H9 (cell line): ENCODE data around the gene ST6GALNAC3. TPM values are rescaled to one million over a fixed set of nuclear protein-coding genes. Genes with fewer than 3 reads are reported as not detected.
A peak's percentile ranks its signal among the peaks of the same experiment; 100 is the strongest.

ENCODE experiments used
- DNase-seq: peaks from one replicate; pipeline ENCODE4 v3.0.0-alpha.2; 2017
- H2AFZ ChIP-seq: one replicate; pipeline ENCODE4 v1.6.1; 2013; ENCODE audit warnings: mild to moderate bottlenecking, low read length, control low read depth, moderate library complexity
- H2AK5ac ChIP-seq: 2 replicates; pipeline ENCODE4 v1.6.1; 2013; ENCODE audit warnings: low read length, control low read depth, mixed read lengths; ENCODE audit not compliant: insufficient read length
- H2BK120ac ChIP-seq: one replicate; pipeline ENCODE4 v1.6.1; 2013; ENCODE audit warnings: low read depth, mild to moderate bottlenecking, low read length, control low read depth, inconsistent platforms; ENCODE audit not compliant: poor library complexity, severe bottlenecking
- H2BK12ac ChIP-seq: 2 replicates; pipeline ENCODE4 v1.6.1; 2013; ENCODE audit warnings: low read length, control low read depth, mixed read lengths, low read depth; ENCODE audit not compliant: insufficient read length
- H2BK15ac ChIP-seq: 2 replicates; pipeline ENCODE4 v1.6.1; 2013; ENCODE audit warnings: low read depth, low read length, control low read depth
- H2BK20ac ChIP-seq: one replicate; pipeline ENCODE4 v1.6.1; 2013; ENCODE audit warnings: low read depth, mild to moderate bottlenecking, low read length, control low read depth, inconsistent platforms; ENCODE audit not compliant: poor library complexity, severe bottlenecking
- H2BK5ac ChIP-seq: 2 replicates; pipeline ENCODE4 v1.6.1; 2013; ENCODE audit warnings: low read length, control low read depth, mixed read lengths; ENCODE audit not compliant: insufficient read length
- H3K14ac ChIP-seq: 2 replicates; pipeline ENCODE4 v1.6.1; 2013; ENCODE audit warnings: low read length, control low read depth; ENCODE audit not compliant: insufficient read depth
- H3K18ac ChIP-seq: 2 replicates; pipeline ENCODE4 v1.6.1; 2013; ENCODE audit warnings: low read depth, mild to moderate bottlenecking, mixed read lengths, low read length, control low read depth; ENCODE audit not compliant: insufficient read length
- H3K23ac ChIP-seq: 2 replicates; pipeline ENCODE4 v1.6.1; 2013; ENCODE audit warnings: low read length, control low read depth, mixed read lengths, low read depth; ENCODE audit not compliant: insufficient read length
- H3K23me2 ChIP-seq: 2 replicates; pipeline ENCODE4 v1.6.1; 2013; ENCODE audit warnings: low read depth, mild to moderate bottlenecking, mixed read lengths, low read length, control low read depth; ENCODE audit not compliant: insufficient read length, poor library complexity, severe bottlenecking
- H3K27ac ChIP-seq: 2 replicates; pipeline ENCODE4 v1.5.1; 2013; ENCODE audit warnings: low read length, control low read depth, mixed read lengths, low read depth; ENCODE audit not compliant: insufficient read length
- H3K27me3 ChIP-seq: 2 replicates; pipeline ENCODE4 v1.6.1; 2013; ENCODE audit warnings: low read length, control low read depth, inconsistent platforms; ENCODE audit not compliant: insufficient read depth
- H3K4ac ChIP-seq: 2 replicates; pipeline ENCODE4 v1.6.1; 2013; ENCODE audit warnings: low read depth, mild to moderate bottlenecking, control low read depth, inconsistent platforms, low read length, moderate library complexity
- H3K4me1 ChIP-seq: 2 replicates; pipeline ENCODE4 v1.6.1; 2013; ENCODE audit warnings: low read length, control low read depth, inconsistent platforms; ENCODE audit not compliant: insufficient read depth
- H3K4me2 ChIP-seq: 2 replicates; pipeline ENCODE4 v1.6.1; 2013; ENCODE audit warnings: low read length, control low read depth, mixed read lengths; ENCODE audit not compliant: insufficient read length, insufficient read depth
- H3K56ac ChIP-seq: 2 replicates; pipeline ENCODE4 v1.6.1; 2013; ENCODE audit warnings: low read depth, mild to moderate bottlenecking, mixed read lengths, low read length, control low read depth; ENCODE audit not compliant: insufficient read length
- H3K79me1 ChIP-seq: 2 replicates; pipeline ENCODE4 v1.6.1; 2013; ENCODE audit warnings: low read depth, mild to moderate bottlenecking, moderate library complexity, low read length, control low read depth, inconsistent platforms; ENCODE audit not compliant: insufficient read depth, poor library complexity, severe bottlenecking
- H3K79me2 ChIP-seq: 2 replicates; pipeline ENCODE4 v1.6.1; 2013; ENCODE audit warnings: low read length, control low read depth, inconsistent platforms; ENCODE audit not compliant: insufficient read depth
- H3K9ac ChIP-seq: 2 replicates; pipeline ENCODE4 v1.6.1; 2013; ENCODE audit warnings: low read length, control low read depth, mixed read lengths; ENCODE audit not compliant: insufficient read length; ENCODE audit errors: extremely low read depth
- H3K9me3 ChIP-seq: one replicate; pipeline ENCODE4 v1.6.1; 2013; ENCODE audit warnings: low read depth, low read length, inconsistent platforms; ENCODE audit not compliant: control insufficient read depth
- H3T11ph ChIP-seq: one replicate; pipeline ENCODE4 v1.6.1; 2013; ENCODE audit warnings: mild to moderate bottlenecking, low read length, control low read depth, inconsistent platforms
- H4K20me1 ChIP-seq: one replicate; pipeline ENCODE4 v1.6.1; 2013; ENCODE audit not compliant: control insufficient read depth, insufficient read length, insufficient read depth
- H4K5ac ChIP-seq: 2 replicates; pipeline ENCODE4 v1.6.1; 2013; ENCODE audit warnings: low read depth, mild to moderate bottlenecking, mixed read lengths, low read length, control low read depth; ENCODE audit not compliant: insufficient read length
- H4K8ac ChIP-seq: replicated peaks from 2 replicates; pipeline ENCODE4 v1.6.1; 2013; ENCODE audit warnings: low read length, control low read depth, mixed read lengths, low read depth; ENCODE audit not compliant: insufficient read length
- H4K91ac ChIP-seq: 2 replicates; pipeline ENCODE4 v1.6.1; 2013; ENCODE audit warnings: low read depth, mild to moderate bottlenecking, moderate library complexity, mixed read lengths, low read length, control low read depth; ENCODE audit not compliant: insufficient read length
- H3K27ac Mint-ChIP-seq, 3 experiments: 2 replicates in 2 of 3; 3 replicates in 1 of 3; pipeline ENCODE4 v1.8.0; 2020 to 2021; ENCODE audit warnings: mixed read lengths in 3 of 3, mild to moderate bottlenecking in 1 of 3, moderate library complexity in 1 of 3
- H3K27me3 Mint-ChIP-seq: 2 replicates; pipeline ENCODE4 v1.8.0; 2021; ENCODE audit warnings: low read depth, mild to moderate bottlenecking, moderate library complexity, mixed read lengths
- H3K36me3 Mint-ChIP-seq, 3 experiments: 2 replicates in 2 of 3; 3 replicates in 1 of 3; pipeline ENCODE4 v1.8.0; 2020 to 2021; ENCODE audit warnings: low read depth in 3 of 3, mixed read lengths in 3 of 3; ENCODE audit not compliant: insufficient read depth in 1 of 3
- H3K4me1 Mint-ChIP-seq, 2 experiments: 2 replicates each; pipeline ENCODE4 v1.8.0; 2020; ENCODE audit warnings: mixed read lengths in 2 of 2
- H3K4me3 Mint-ChIP-seq, 2 experiments: 2 replicates in 1 of 2; 3 replicates in 1 of 2; pipeline ENCODE4 v1.8.0; 2020 to 2021; ENCODE audit warnings: mild to moderate bottlenecking in 2 of 2, mixed read lengths in 2 of 2, moderate library complexity in 1 of 2
- H3K9me3 Mint-ChIP-seq, 2 experiments: 2 replicates in 1 of 2; 3 replicates in 1 of 2; pipeline ENCODE4 v1.8.0; 2020; ENCODE audit warnings: mild to moderate bottlenecking in 2 of 2, mixed read lengths in 2 of 2, moderate library complexity in 1 of 2
- CTCF ChIP-seq: fragments of 200-600 bp; sonication (generic); conservative IDR thresholded peaks from 3 replicates; pipeline ENCODE4 v1.8.0; 2021; ENCODE audit warnings: antibody characterized with exemption, mild to moderate bottlenecking
- WGBS: extraction: QIAGEN DNeasy Blood & Tissue Kit; methylation state at CpG from one replicate; pipeline ENCODE4 v1.1.7; 2013; ENCODE audit warnings: missing lambda C conversion rate, low lambda C conversion rate, mixed read lengths; ENCODE audit not compliant: insufficient read length; ENCODE audit errors: extremely low coverage; 5-methylcytosine and 5-hydroxymethylcytosine counted together
- total RNA-seq: library from RNA; stranded (reverse); gene quantifications from 2 replicates; pipeline ENCODE4 v1.2.1, GENCODE V29; 2021

The ST6GALNAC3 gene
- total RNA-seq, 1 experiment from 2014 or later, result 11.2 TPM

GRCh38 chr1:76268341-76268740 is 193.8 kb downstream of the ST6GALNAC3 start:
- DNase-seq, result no peak
- Histone ChIP-seq H4K8ac (no peak overlapping the region), H3K4ac (no peak overlapping the region), H3K9me3 (no peaks in the 10 kb centered on the region), H4K91ac (no peak overlapping the region), H2BK15ac (no peak overlapping the region), H4K20me1 (no peaks in the 10 kb centered on the region), H3K79me2 (no peaks in the 10 kb centered on the region), H2AFZ (no peak overlapping the region), H3K18ac (no peak overlapping the region), H2BK12ac (no peak overlapping the region), H2AK5ac (no peak overlapping the region), H3K23me2 (no peaks in the 10 kb centered on the region), H3K23ac (no peak overlapping the region), H3K4me2 (no peak overlapping the region), H2BK20ac (no peak overlapping the region), H3K4me1 (peaks cover 7% of the 10 kb centered on the region; the same call in 1 of the 2 replicates), H3T11ph (no peak overlapping the region), H3K79me1 (no peaks in the 10 kb centered on the region), H3K27ac (no peak overlapping the region), H3K14ac (no peak overlapping the region), H3K56ac (no peak overlapping the region), H3K27me3 (no peaks in the 10 kb centered on the region), H3K9ac (no peak overlapping the region), H2BK5ac (no peak overlapping the region), H4K5ac (no peak overlapping the region), H2BK120ac (no peak overlapping the region)
- Mint-ChIP-seq H3K4me1 (peaks cover 28 to 37% of the 10 kb centered on the region in 2 experiments), H3K27ac (peak overlapping the region in 2 of 3 experiments; percentile 63 to 84; a peak in 4 of 7 replicates), H3K4me3 (no peak overlapping the region), H3K36me3 (no peaks in the 10 kb centered on the region), H3K27me3 (no peaks in the 10 kb centered on the region), H3K9me3 (no peaks in the 10 kb centered on the region)
- no CpG with 5 or more reads among the region's 2 CpGs for WGBS
- no peak for TF ChIP-seq CTCF
